OCI-LY7 (cell line): ENCODE measurements around the gene SLC35D3. TPM values are rescaled to one million over a fixed set of nuclear protein-coding genes. Genes with fewer than 3 reads are reported as not detected.

Experiments
- BruUV-seq: library from RNA; stranded (reverse); fragments of 400-500 nt; replicated peaks from 2 replicates; lab custom pipeline; 2021; lab: Mats Ljungman, UMichigan
- CTCF ChIA-PET: fragments of 300-600 bp; sonication (Branson Sonifier 250); formaldehyde crosslinking; loops from one replicate; lab custom pipeline; 2022; ENCODE audit warnings: antibody characterized with exemption; ENCODE audit not compliant: unreplicated experiment; lab: Charles Lee
- POLR2A ChIA-PET: fragments of 300-600 bp; sonication (Branson Sonifier 250); formaldehyde crosslinking; loops from one replicate; lab custom pipeline; 2022; ENCODE audit warnings: antibody characterized with exemption; lab: Charles Lee
- DNase-seq: peaks from one replicate; pipeline ENCODE4 v3.0.0-alpha.2; 2015; ENCODE audit warnings: low spot score
- H2AFZ ChIP-seq: fragments of 200-600 bp; sonication (generic), shearing (Covaris generic); 2 replicates; pipeline ENCODE4 v1.6.1; 2014; ENCODE audit warnings: mild to moderate bottlenecking, antibody characterized with exemption, low read length, moderate library complexity
- H3K27ac ChIP-seq: fragments of 200-600 bp; sonication (generic); 2 replicates; pipeline ENCODE4 v1.5.1; 2014; ENCODE audit warnings: mixed run types, low read depth, mild to moderate bottlenecking, moderate library complexity, low read length, inconsistent platforms; ENCODE audit not compliant: poor library complexity, severe bottlenecking
- H3K36me3 ChIP-seq: fragments of 200-600 bp; sonication (generic); 2 replicates; pipeline ENCODE4 v1.6.1; 2014; ENCODE audit warnings: mild to moderate bottlenecking, antibody characterized with exemption, low read length, moderate library complexity, mixed read lengths; ENCODE audit not compliant: insufficient read depth
- H3K4me1 ChIP-seq: fragments of 200-600 bp; sonication (generic); 2 replicates; pipeline ENCODE4 v1.5.1; 2014; ENCODE audit warnings: mild to moderate bottlenecking, low read length; ENCODE audit not compliant: insufficient read depth, poor library complexity, severe bottlenecking
- H3K4me2 ChIP-seq: fragments of 200-600 bp; sonication (generic); 2 replicates; pipeline ENCODE4 v1.6.1; 2014; ENCODE audit warnings: mild to moderate bottlenecking, low read length
- H3K4me3 ChIP-seq: fragments of 200-600 bp; sonication (generic); 2 replicates; pipeline ENCODE4 v1.5.1; 2014; ENCODE audit warnings: mild to moderate bottlenecking, low read depth, low read length; ENCODE audit not compliant: poor library complexity, severe bottlenecking
- H3K79me2 ChIP-seq: fragments of 200-600 bp; sonication (generic); 2 replicates; pipeline ENCODE4 v1.6.1; 2016; ENCODE audit warnings: low read depth, mild to moderate bottlenecking, low read length, moderate library complexity, mixed read lengths; ENCODE audit not compliant: insufficient read depth
- H3K9me2 ChIP-seq: fragments of 200-600 bp; sonication (generic); 2 replicates; pipeline ENCODE4 v1.6.1; 2016; ENCODE audit warnings: mild to moderate bottlenecking, low read length, mixed read lengths; ENCODE audit not compliant: insufficient read depth
- H3K9me3 ChIP-seq: fragments of 200-600 bp; sonication (generic); 2 replicates; pipeline ENCODE4 v1.6.1; 2014; ENCODE audit warnings: mild to moderate bottlenecking, mixed run types, low read length, mixed read lengths
- H4K20me1 ChIP-seq: fragments of 200-600 bp; sonication (generic); 2 replicates; pipeline ENCODE4 v1.6.1; 2014; ENCODE audit warnings: mild to moderate bottlenecking, antibody characterized with exemption, low read length, moderate library complexity, mixed read lengths; ENCODE audit not compliant: insufficient read depth
- CTCF ChIP-seq: fragments of 200-600 bp; sonication (generic); conservative IDR thresholded peaks from 2 replicates; pipeline ENCODE4 v1.5.1; 2014; ENCODE audit warnings: mild to moderate bottlenecking, antibody characterized with exemption, low read length, moderate library complexity, mixed read lengths
- EZH2phosphoT487 ChIP-seq: fragments of 200-600 bp; sonication (generic); IDR thresholded peaks from 2 replicates; pipeline ENCODE4 v1.6.1; 2018; ENCODE audit warnings: low read depth, borderline replicate concordance, mild to moderate bottlenecking, mixed run types, antibody characterized with exemption, low read length, moderate library complexity, mixed read lengths
- intact Hi-C: fragments of 100-400 bp; cut with micrococcal nuclease; formaldehyde crosslinking; loops from one replicate; pipeline ENCODE4 v1.10.0; 2022; ENCODE audit not compliant: unreplicated experiment
- total RNA-seq, 2 experiments: library from RNA; depleted of rRNA in 1 of 2; stranded (reverse); fragments of >200 nt in 1 of 2; shearing (Covaris generic) in 1 of 2; gene quantifications; 2 replicates each; pipeline ENCODE4 v1.2.3, GENCODE V29; 2014 to 2022

Gene SLC35D3
- total RNA-seq, 2 experiments from 2014 or later, result not detected

DNA sequence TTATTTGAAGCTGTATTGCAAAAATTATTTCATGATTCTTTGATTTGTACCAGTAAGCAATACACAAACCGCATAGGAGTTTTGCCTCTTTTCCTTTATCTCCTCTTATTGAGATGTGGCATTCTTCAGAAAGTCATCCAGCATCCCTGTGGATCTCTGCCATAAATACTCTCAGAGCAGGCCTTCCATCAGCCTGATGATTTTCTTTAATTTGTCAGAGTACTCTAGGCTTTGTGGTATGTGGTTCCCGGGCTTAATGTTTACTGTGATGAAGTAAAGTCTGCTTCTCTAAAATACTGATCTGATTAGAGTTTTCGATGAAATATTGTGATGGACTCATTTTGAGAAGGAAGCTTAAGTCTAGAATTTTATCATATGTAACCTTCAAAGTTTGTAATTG, 31.1 kb upstream of the SLC35D3 start:
- no TSS peak for BruUV-seq
- Histone ChIP-seq H4K20me1 (no peaks in the 10 kb centered on the region), H3K9me2 (no peaks in the 10 kb centered on the region), H2AFZ (no peak overlapping the region), H3K27ac (no peak overlapping the region), H3K4me1 (peaks cover 6% of the 10 kb centered on the region), H3K4me2 (no peak overlapping the region), H3K36me3 (no peaks in the 10 kb centered on the region), H3K4me3 (no peak overlapping the region), H3K79me2 (no peaks in the 10 kb centered on the region), H3K9me3 (no peaks in the 10 kb centered on the region)
- intact Hi-C loops, result no loop called here
- no peak for DNase-seq
- ChIA-PET POLR2A (interaction anchor here (0.6 to 1.3 kb wide), 2 partner anchors 24 to 141 kb away, joined by 3 to 5 read pairs; no protein-coding TSS in a partner anchor), CTCF (no interaction called here)
- TF ChIP-seq CTCF (no peak), EZH2phosphoT487 (no peak)

DNA sequence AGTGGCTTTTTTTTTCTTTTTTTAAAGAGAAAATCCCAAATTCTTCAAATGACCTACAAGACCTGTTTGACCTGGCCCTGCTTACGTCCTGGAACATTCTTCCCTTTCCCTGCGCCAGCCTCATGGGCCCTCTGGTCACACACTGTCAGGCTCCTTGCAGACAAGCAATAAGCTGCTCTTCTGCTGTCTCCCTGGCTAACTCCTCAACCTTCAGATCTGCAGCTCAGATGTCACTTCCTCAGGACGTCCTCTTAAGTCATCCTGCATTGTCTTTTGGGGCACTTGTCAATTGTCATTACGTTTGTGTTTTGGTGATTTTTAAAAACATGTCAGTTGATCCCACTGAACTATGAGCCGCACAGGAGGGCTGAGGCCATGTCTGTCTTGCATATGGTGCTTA, 28.9 kb upstream of the SLC35D3 start:
- POLR2A ChIA-PET, result no interaction called here

More for the DNA sequence above, 28.9 kb upstream of the SLC35D3 start:
- H2AFZ ChIP-seq, result no peak overlapping the region
- BruUV-seq, result no TSS peak
- no peaks in the 10 kb centered on the region for H3K9me2 ChIP-seq
- intact Hi-C loops, result no loop called here
- H3K79me2 ChIP-seq, result no peaks in the 10 kb centered on the region
- no peaks in the 10 kb centered on the region for H4K20me1 ChIP-seq
- peaks cover 6% of the 10 kb centered on the region for H3K4me1 ChIP-seq
- H3K36me3 ChIP-seq, result no peaks in the 10 kb centered on the region
- no peak for DNase-seq
- no peak overlapping the region for H3K4me2 ChIP-seq
- H3K4me3 ChIP-seq, result no peak overlapping the region
- TF ChIP-seq CTCF, result no peak
- TF ChIP-seq EZH2phosphoT487, result no peak
- H3K27ac ChIP-seq, result no peak overlapping the region
- H3K9me3 ChIP-seq, result no peaks in the 10 kb centered on the region
- CTCF ChIA-PET, result no interaction called here
